ENCODE results near the gene RNF166.

The RNF166 gene

GRCh38 chr16:88722784-88723506 is 16.7 kb upstream of the RNF166 start:
- no peak for DNase-seq

- DNase-seq, result no peak
These were observed 15.9 kb upstream of the RNF166 start for GRCh38 chr16:88721815-88722755.

- no peak for DNase-seq
These were observed 15.0 kb upstream of the RNF166 start for GRCh38 chr16:88721236-88721635.

GRCh38 chr16:88720396-88720970 is 14.3 kb upstream of the RNF166 start:
- DNase-seq, result no peak

GRCh38 chr16:88719933-88720296 is 13.7 kb upstream of the RNF166 start:
- DNase-seq, result no peak

GRCh38 chr16:88719267-88719932 is 13.2 kb upstream of the RNF166 start:
- DNase-seq, result no peak

GRCh38 chr16:88718178-88718577 is 12.0 kb upstream of the RNF166 start:
- DNase-seq, result no peak

- DNase-seq, result no peak
These were observed 10.4 kb upstream of the RNF166 start for GRCh38 chr16:88716601-88717001.

- DNase-seq, result no peak
These were observed 10.0 kb upstream of the RNF166 start for GRCh38 chr16:88716201-88716600.

GRCh38 chr16:88715312-88716190 is 9.3 kb upstream of the RNF166 start:
- no peak for DNase-seq

- no peak for DNase-seq
These were observed 8.5 kb upstream of the RNF166 start for GRCh38 chr16:88714420-88715302.

- DNase-seq, result no peak
These were observed 7.6 kb upstream of the RNF166 start for GRCh38 chr16:88713568-88714419.

- DNase-seq, result no peak
These were observed 6.8 kb upstream of the RNF166 start for GRCh38 chr16:88713054-88713453.

- DNase-seq, result no peak
These were observed 6.3 kb upstream of the RNF166 start for GRCh38 chr16:88712362-88712979.

- no peak for DNase-seq
These were observed 5.6 kb upstream of the RNF166 start for GRCh38 chr16:88711750-88712340.

- DNase-seq, result no peak
These were observed 4.3 kb upstream of the RNF166 start for GRCh38 chr16:88710556-88710955.

- no peak for DNase-seq
These were observed 988 bp upstream of the RNF166 start for GRCh38 chr16:88706965-88707826.

GRCh38 chr16:88705801-88706228 is 393 bp downstream of the RNF166 start:
- DNase-seq, result peak; percentile 34
